Progenitor cell of endocrine pancreas (in vitro differentiated cells): ENCODE results near the gene LRP2BP. TPM values are rescaled to one million over a fixed set of nuclear protein-coding genes. Genes with fewer than 3 reads are reported as not detected.

Source experiments
- DNase-seq: peaks from one replicate; pipeline ENCODE4 v3.0.0; 2021; ENCODE audit warnings: low spot score; ENCODE audit not compliant: unreplicated experiment
- H3K27ac Mint-ChIP-seq: 2 replicates; pipeline ENCODE4 v1.8.0; 2021; ENCODE audit warnings: mild to moderate bottlenecking, moderate library complexity, mixed read lengths
- H3K27me3 Mint-ChIP-seq: 2 replicates; pipeline ENCODE4 v1.8.0; 2021; ENCODE audit warnings: mixed read lengths
- H3K36me3 Mint-ChIP-seq: 2 replicates; pipeline ENCODE4 v1.8.0; 2022; ENCODE audit warnings: mixed read lengths; ENCODE audit not compliant: insufficient read depth
- H3K4me1 Mint-ChIP-seq: 2 replicates; pipeline ENCODE4 v1.8.0; 2021; ENCODE audit warnings: low read depth, mixed read lengths
- H3K4me3 Mint-ChIP-seq: 2 replicates; pipeline ENCODE4 v1.8.0; 2021; ENCODE audit warnings: low read depth, mild to moderate bottlenecking, moderate library complexity, mixed read lengths
- H3K9me3 Mint-ChIP-seq: 2 replicates; pipeline ENCODE4 v1.8.0; 2021; ENCODE audit warnings: low read depth, mixed read lengths
- CTCF ChIP-seq: fragments of 200-600 bp; sonication (generic); IDR thresholded peaks from one replicate; pipeline ENCODE4 v1.5.0; 2021; ENCODE audit warnings: antibody characterized with exemption, mild to moderate bottlenecking; ENCODE audit not compliant: unreplicated experiment
- total RNA-seq: library from RNA; stranded (reverse); gene quantifications from 2 replicates; pipeline ENCODE4 v1.2.1, GENCODE V29; 2021

Gene LRP2BP
- total RNA-seq, 1 donor from 2014 or later: 0.17 TPM

GRCh38 chr4:185344743-185345538, 50.8 kb downstream of the LRP2BP start:
- peaks cover 24% of the 10 kb centered on the region for H3K36me3 Mint-ChIP-seq
- no peaks in the 10 kb centered on the region for H3K4me1 Mint-ChIP-seq
- peaks cover 3% of the 10 kb centered on the region for H3K9me3 Mint-ChIP-seq
- no peak for TF ChIP-seq CTCF
- no peak overlapping the region for H3K4me3 Mint-ChIP-seq
- no peak overlapping the region for H3K27ac Mint-ChIP-seq
- H3K27me3 Mint-ChIP-seq: no peaks in the 10 kb centered on the region
- no peak for DNase-seq

- H3K4me3 Mint-ChIP-seq: no peak overlapping the region
- no peaks in the 10 kb centered on the region for H3K27me3 Mint-ChIP-seq
- no peak overlapping the region for H3K27ac Mint-ChIP-seq
- TF ChIP-seq CTCF: no peak
- H3K36me3 Mint-ChIP-seq: peaks cover 26% of the 10 kb centered on the region
- H3K9me3 Mint-ChIP-seq: peaks cover 8% of the 10 kb centered on the region
- no peaks in the 10 kb centered on the region for H3K4me1 Mint-ChIP-seq
- DNase-seq: no peak
These were observed 51.8 kb downstream of the LRP2BP start for GRCh38 chr4:185343726-185344581.

GRCh38 chr4:185341841-185342240, 53.9 kb downstream of the LRP2BP start:
- Mint-ChIP-seq H3K4me1 (no peaks in the 10 kb centered on the region), H3K9me3 (peaks cover 14% of the 10 kb centered on the region), H3K27me3 (no peaks in the 10 kb centered on the region), H3K4me3 (no peak overlapping the region), H3K27ac (no peak overlapping the region), H3K36me3 (peaks cover 24% of the 10 kb centered on the region)
- DNase-seq: no peak
- TF ChIP-seq CTCF: no peak

GRCh38 chr4:185341377-185341776, 54.3 kb downstream of the LRP2BP start:
- H3K36me3 Mint-ChIP-seq: peaks cover 22% of the 10 kb centered on the region
- peaks cover 14% of the 10 kb centered on the region for H3K9me3 Mint-ChIP-seq
- TF ChIP-seq CTCF: no peak
- no peak for DNase-seq
- no peaks in the 10 kb centered on the region for H3K27me3 Mint-ChIP-seq
- H3K27ac Mint-ChIP-seq: no peak overlapping the region
- H3K4me1 Mint-ChIP-seq: no peaks in the 10 kb centered on the region
- no peak overlapping the region for H3K4me3 Mint-ChIP-seq

GRCh38 chr4:185339941-185340340, 55.8 kb downstream of the LRP2BP start:
- Mint-ChIP-seq H3K4me1 (no peaks in the 10 kb centered on the region), H3K4me3 (no peak overlapping the region), H3K27ac (no peak overlapping the region), H3K27me3 (no peaks in the 10 kb centered on the region), H3K9me3 (peaks cover 14% of the 10 kb centered on the region), H3K36me3 (peaks cover 24% of the 10 kb centered on the region)
- DNase-seq: no peak
- no peak for TF ChIP-seq CTCF
